ENCODE measurements around the gene CDK18. TPM values are rescaled to one million over a fixed set of nuclear protein-coding genes. Genes with fewer than 3 reads are reported as not detected.

The CDK18 gene
- polyA plus RNA-seq, 1 experiment, result 0.83 TPM

DNA sequence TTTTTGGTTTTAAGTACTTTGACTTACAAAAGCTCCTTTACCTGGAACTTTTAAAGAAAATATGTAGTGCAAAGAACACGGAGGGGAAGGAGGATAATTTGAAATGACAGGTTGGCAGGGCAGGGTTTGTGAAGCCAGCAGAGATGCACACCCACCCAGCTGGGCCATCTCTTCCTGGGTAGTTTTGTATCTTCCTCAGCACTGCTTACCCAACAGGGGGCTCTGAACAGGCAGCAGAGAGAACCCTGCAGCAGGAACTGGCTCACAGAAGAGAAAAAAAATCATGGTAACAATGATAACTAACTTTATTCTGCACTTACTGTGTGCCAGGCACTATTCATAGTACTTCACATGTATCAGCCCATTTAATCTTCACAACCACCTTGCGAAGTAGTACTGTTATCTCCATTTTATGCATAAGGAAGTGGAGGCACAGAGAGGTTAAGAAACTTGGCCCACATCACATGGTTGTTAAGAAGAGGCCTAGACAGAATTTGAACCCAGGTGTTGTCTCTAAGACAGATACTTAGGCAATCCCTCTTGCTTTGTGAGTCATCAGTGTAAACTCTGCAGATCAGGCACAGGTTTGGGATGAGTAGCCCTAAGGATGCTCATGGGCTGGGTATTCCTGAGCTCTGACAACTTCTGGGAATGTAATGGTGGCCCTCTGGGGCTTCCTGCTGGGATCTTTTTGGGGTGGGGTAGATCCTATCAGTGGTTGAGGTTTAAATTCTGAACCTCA lies 66.5 kb downstream of the CDK18 start:
- no peaks in the 10 kb centered on the region for H3K36me3 ChIP-seq (ENCODE audit: control insufficient read depth, insufficient read depth, low read length)
- CTCF ChIA-PET, result interaction anchor here (0.9 to 1.8 kb wide), 5 partner anchors 21 to 217 kb away, joined by 3 to 8 read pairs (median 3); no protein-coding TSS in a partner anchor

GRCh38 chr1:205571747-205572146 lies 67.3 kb downstream of the CDK18 start:
- H3K4me3 ChIP-seq (ENCODE audit: low read depth, low read length), result no peak overlapping the region
- H3K27me3 ChIP-seq (ENCODE audit: control insufficient read depth, insufficient read depth, low read length), result peaks cover 55% of the 10 kb centered on the region
- no peak for DNase-seq (ENCODE audit: low read depth)
- no peak for TF ChIP-seq CTCF (IDR thresholded peaks at IDR 0.05; ENCODE audit: insufficient read depth, low read depth, low read length)
- H3K36me3 ChIP-seq (ENCODE audit: control insufficient read depth, insufficient read depth, low read length), result no peaks in the 10 kb centered on the region
- POLR2A ChIA-PET, result no interaction called here
- CTCF ChIA-PET, result interaction anchor here (1.0 to 1.8 kb wide), 5 partner anchors 9 to 86 kb away, joined by 3 to 9 read pairs (median 5); no protein-coding TSS in a partner anchor

More for the DNA sequence above, 66.5 kb downstream of the CDK18 start:
- POLR2A ChIA-PET, result no interaction called here
- TF ChIP-seq CTCF (IDR thresholded peaks at IDR 0.05; ENCODE audit: insufficient read depth, low read depth, low read length), result no peak
- Histone ChIP-seq H3K4me3 (ENCODE audit: low read depth, low read length) (no peak overlapping the region), H3K27me3 (ENCODE audit: control insufficient read depth, insufficient read depth, low read length) (peaks cover 51% of the 10 kb centered on the region)
- DNase-seq (ENCODE audit: low read depth), result no peak

GRCh38 chr1:205572421-205572820 lies 68.0 kb downstream of the CDK18 start:
- peaks cover 56% of the 10 kb centered on the region for H3K27me3 ChIP-seq (ENCODE audit: control insufficient read depth, insufficient read depth, low read length)
- H3K4me3 ChIP-seq (ENCODE audit: low read depth, low read length), result no peak overlapping the region
- ChIA-PET CTCF (interaction anchor here (1.0 to 1.8 kb wide), 4 partner anchors 9 to 85 kb away, joined by 3 to 9 read pairs (median 6); no protein-coding TSS in a partner anchor), POLR2A (no interaction called here)
- DNase-seq (ENCODE audit: low read depth), result no peak
- H3K36me3 ChIP-seq (ENCODE audit: control insufficient read depth, insufficient read depth, low read length), result no peaks in the 10 kb centered on the region
- no peak for TF ChIP-seq CTCF (IDR thresholded peaks at IDR 0.05; ENCODE audit: insufficient read depth, low read depth, low read length)

DNA sequence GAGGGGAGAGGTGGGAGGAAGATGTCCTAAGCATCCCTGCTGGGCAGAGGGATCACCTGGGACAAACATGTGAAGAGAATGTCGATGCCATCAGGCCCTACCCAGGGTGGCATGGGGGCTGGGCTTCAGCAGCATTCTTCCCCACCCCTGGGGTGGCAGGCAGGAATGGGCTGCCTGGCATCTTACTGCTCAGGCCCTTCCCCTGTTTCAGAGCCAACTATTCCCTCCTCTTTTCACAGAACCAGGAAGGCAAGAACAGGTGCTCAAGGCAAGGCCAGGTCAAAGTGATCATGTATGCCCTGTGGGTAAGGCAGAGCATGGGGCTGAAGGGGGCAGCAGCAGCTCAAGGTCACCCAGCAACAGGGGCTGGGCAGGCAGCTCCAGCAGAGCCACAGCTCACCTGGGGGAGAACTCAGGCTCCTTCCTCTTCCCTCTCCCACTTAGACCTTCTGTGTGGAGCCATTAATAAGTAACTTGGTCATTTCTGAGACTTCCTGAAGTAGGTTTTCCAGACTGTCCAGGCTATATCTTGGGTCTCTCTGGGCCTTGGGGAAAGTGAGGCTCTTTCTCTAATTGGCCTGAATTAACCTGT lies 70.9 kb downstream of the CDK18 start:
- no peak for TF ChIP-seq CTCF (IDR thresholded peaks at IDR 0.05; ENCODE audit: insufficient read depth, low read depth, low read length)
- Histone ChIP-seq H3K36me3 (ENCODE audit: control insufficient read depth, insufficient read depth, low read length) (no peaks in the 10 kb centered on the region), H3K27me3 (ENCODE audit: control insufficient read depth, insufficient read depth, low read length) (peaks cover 45% of the 10 kb centered on the region), H3K4me3 (ENCODE audit: low read depth, low read length) (no peak overlapping the region)
- no peak for DNase-seq (ENCODE audit: low read depth)
- CTCF ChIA-PET, result interaction anchor here (1.5 to 1.7 kb wide), 4 partner anchors 11 to 83 kb away, joined by 3 to 7 read pairs (median 5); no protein-coding TSS in a partner anchor
- POLR2A ChIA-PET, result no interaction called here

- ChIA-PET POLR2A (no interaction called here), CTCF (interaction anchor here (0.6 to 0.7 kb wide), 2 partner anchors 52 to 179 kb away, joined by 3 read pairs; no protein-coding TSS in a partner anchor)
- DNase-seq (ENCODE audit: low read depth), result no peak
- Histone ChIP-seq H3K4me3 (ENCODE audit: low read depth, low read length) (no peak overlapping the region), H3K36me3 (ENCODE audit: control insufficient read depth, insufficient read depth, low read length) (no peaks in the 10 kb centered on the region), H3K27me3 (ENCODE audit: control insufficient read depth, insufficient read depth, low read length) (peaks cover 44% of the 10 kb centered on the region)
- TF ChIP-seq CTCF (IDR thresholded peaks at IDR 0.05; ENCODE audit: insufficient read depth, low read depth, low read length), result no peak
Observed at GRCh38 chr1:205576011-205576410, 71.5 kb downstream of the CDK18 start.

Data from BJ (cell line).